Measurements from ENCODE around the gene VGLL4. TPM values are rescaled to one million over a fixed set of nuclear protein-coding genes. Genes with fewer than 3 reads are reported as not detected.

Gene VGLL4
- total RNA-seq, 1 experiment from 2014 or later = 26.9 TPM

- BruUV-seq (replicated peaks) = no TSS peak
- no peak overlapping the region for H3K9ac ChIP-seq (ENCODE audit: low read length)
- H2AFZ ChIP-seq (ENCODE audit: low read depth, low read length, poor library complexity, severe bottlenecking) = no peak overlapping the region
- H3K27me3 ChIP-seq (ENCODE audit: insufficient read depth, low read length) = no peaks in the 10 kb centered on the region
- ChIA-PET POLR2A (no interaction called here), CTCF (no interaction called here), RAD21 (ENCODE audit: low non-redundant PET in 1 of 2, low total read pairs in 2 of 2, uncharacterized antibody in 2 of 2, unreplicated experiment in 2 of 2) (no interaction called here)
- no peaks in the 10 kb centered on the region for H4K20me1 ChIP-seq (ENCODE audit: insufficient read depth)
- TF ChIP-seq POLR2AphosphoS5 (IDR thresholded peaks at IDR 0.05; ENCODE audit: low read depth, low read length) = no peak
- no peak for TF ChIP-seq ATF3 (IDR thresholded peaks at IDR 0.05)
- no peak for TF ChIP-seq ZNF274 (IDR thresholded peaks at IDR 0.05; ENCODE audit: low read depth, low read length)
- TF ChIP-seq FOSL1 (IDR thresholded peaks at IDR 0.05; ENCODE audit: low read depth) = no peak
- TF ChIP-seq EGR1 (IDR thresholded peaks at IDR 0.05; ENCODE audit: low read depth) = no peak
- TF ChIP-seq POLR2A (IDR thresholded peaks at IDR 0.05; ENCODE audit: borderline replicate concordance, extremely low read depth, insufficient read depth, insufficient read length) = no peak
- TF ChIP-seq ELF1 (IDR thresholded peaks at IDR 0.05; ENCODE audit: borderline replicate concordance, low read depth) = no peak
- no peak for TF ChIP-seq RAD21 (IDR thresholded peaks at IDR 0.05; ENCODE audit: low read depth)
- no peak for TF ChIP-seq TCF7L2 (IDR thresholded peaks at IDR 0.05; ENCODE audit: borderline replicate concordance, extremely low read depth, insufficient read depth, insufficient read length)
- TF ChIP-seq CTCF (IDR thresholded peaks at IDR 0.05 in 2 of 3, conservative IDR thresholded peaks at IDR 0.05 in 1 of 3; ENCODE audit: borderline replicate concordance in 1 of 3, insufficient read depth in 1 of 3, low read depth in 2 of 3, low read length in 2 of 3) = no peak
- no peak for TF ChIP-seq EZH2phosphoT487 (IDR thresholded peaks at IDR 0.05; ENCODE audit: borderline replicate concordance)
- TF ChIP-seq ZBTB33 (IDR thresholded peaks at IDR 0.05; ENCODE audit: extremely low read depth, insufficient replicate concordance, low read length) = no peak
- TF ChIP-seq ZFX (IDR thresholded peaks at IDR 0.05) = no peak
- no peak for TF ChIP-seq SIN3A (IDR thresholded peaks at IDR 0.05; ENCODE audit: low read depth)
- TF ChIP-seq CBX3 (IDR thresholded peaks at IDR 0.05; ENCODE audit: low read depth) = no peak
- TF ChIP-seq MAX (IDR thresholded peaks at IDR 0.05) = no peak
- no peak for TF ChIP-seq REST (IDR thresholded peaks at IDR 0.05; ENCODE audit: low read depth)
- intact Hi-C loops (cut with micrococcal nuclease) = no loop called here
- DNase-seq (ENCODE audit: low read depth, low spot score) (no peak), ATAC-seq (no peak)
- no peak overlapping the region for H3K4me3 ChIP-seq (replicated peaks in 1 of 2; ENCODE audit: low read depth in 1 of 2, low read length in 2 of 2)
- H3K4me1 ChIP-seq (ENCODE audit: control insufficient read depth in 1 of 2, insufficient read depth in 2 of 2, low read length in 2 of 2) = peaks cover 20 to 28% of the 10 kb centered on the region in 2 experiments
- no peaks in the 10 kb centered on the region for H3K9me2 ChIP-seq (ENCODE audit: insufficient read depth)
- H3K36me3 ChIP-seq (ENCODE audit: control insufficient read depth in 1 of 2, insufficient read depth in 2 of 2, low read length in 2 of 2) = no peaks in the 10 kb centered on the region
- peak overlapping the region; percentile 56 for H3K4me2 ChIP-seq (ENCODE audit: low read length)
- no peaks in the 10 kb centered on the region for H3K79me2 ChIP-seq (ENCODE audit: insufficient read depth, low read length)
- no peak overlapping the region; the same call in 1 of the 2 replicates for H3K27ac ChIP-seq (ENCODE audit: low read depth, low read length)
- no peaks in the 10 kb centered on the region for H3K9me3 ChIP-seq (ENCODE audit: control insufficient read depth in 1 of 2, insufficient read depth in 1 of 2, low read depth in 1 of 2, low read length in 2 of 2)
These were observed 133.7 kb downstream of the VGLL4 start for GRCh38 chr3:11510001-11510340.
